ENCODE data around the gene COMTD1. TPM values are rescaled to one million over a fixed set of nuclear protein-coding genes. Genes with fewer than 3 reads are reported as not detected.
"Not testable (repeated sequence)": the region's sequence is repeated elsewhere in the genome, so short reads cannot be mapped to it uniquely, and the experiment has no call there.

Gene COMTD1
- total and polyA plus RNA-seq, 2 donors (not counting 3 experiments of a cell fraction or from before 2014, with no cell fraction given) = 18.4 to 18.6 TPM

DNA sequence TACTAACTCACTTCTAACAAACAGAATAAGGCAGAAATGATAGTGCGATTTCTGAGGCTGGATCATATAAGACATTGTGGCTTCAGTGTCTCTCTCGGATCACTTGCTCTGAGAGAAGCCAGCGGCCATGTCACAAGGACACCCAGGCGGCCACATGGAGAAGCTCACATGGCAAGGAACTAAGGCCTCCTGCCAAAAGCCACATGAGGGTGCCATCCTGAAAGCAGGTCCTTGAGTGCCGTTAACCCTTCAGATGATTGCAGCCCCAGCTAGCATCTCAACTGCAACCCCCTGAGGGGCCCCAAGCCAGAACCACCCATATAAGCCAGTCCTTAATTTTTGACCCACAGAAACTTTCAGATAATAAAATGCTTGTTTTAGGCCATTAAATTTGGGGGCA is 32.0 kb downstream of the COMTD1 start:
- ChIA-PET CTCF (interaction anchor here (1.2 to 2.5 kb wide), 3 partner anchors 22 to 32 kb away, joined by 3 to 9 read pairs (median 4); partner anchors contain the start of gene COMTD1), POLR2A (no interaction called here)
- H2AFZ ChIP-seq (ENCODE audit: low read depth, low read length) = no peak overlapping the region
- no peaks in the 10 kb centered on the region for H3K36me3 ChIP-seq (ENCODE audit: control insufficient read depth in 2 of 2, extremely low read depth in 1 of 2, insufficient read depth in 2 of 2, low read length in 2 of 2)
- no peaks in the 10 kb centered on the region for H4K20me1 ChIP-seq (replicated peaks; ENCODE audit: control insufficient read depth, extremely low read depth, insufficient read depth, low read length)
- dilution Hi-C loops (cut with MboI; ENCODE audit: extremely low pct_ligation_motif_present, low sequenced_read_pairs) (no loop called here), intact Hi-C loops (cut with micrococcal nuclease) (no loop called here)
- H3K27me3 ChIP-seq (ENCODE audit: control insufficient read depth in 2 of 2, insufficient read depth in 2 of 2, low read length in 2 of 2) = no peaks in the 10 kb centered on the region
- H3K9me1 ChIP-seq (replicated peaks; ENCODE audit: control insufficient read depth, extremely low read depth, insufficient read depth, low read length) = no peaks in the 10 kb centered on the region
- DNase-seq (ENCODE audit: low read depth, low spot score) = no peak
- no peak overlapping the region for H3K27ac ChIP-seq (ENCODE audit: insufficient read depth, low read depth, low read length)
- TF ChIP-seq GATA2 (IDR thresholded peaks at IDR 0.05; ENCODE audit: insufficient read depth, insufficient read length, low read depth, low read length) (no peak), JUN (IDR thresholded peaks at IDR 0.05; ENCODE audit: borderline replicate concordance, insufficient read depth, insufficient read length, low read depth) (no peak), MYC (IDR thresholded peaks at IDR 0.05; ENCODE audit: low read depth, low read length) (no peak), EZH2 (IDR thresholded peaks at IDR 0.05; ENCODE audit: borderline replicate concordance, low read depth, low read length, severe bottlenecking) (no peak), POLR2A (IDR thresholded peaks at IDR 0.05; ENCODE audit: low read depth, low read length) (no peak)
- TF ChIP-seq, protein P1, sequence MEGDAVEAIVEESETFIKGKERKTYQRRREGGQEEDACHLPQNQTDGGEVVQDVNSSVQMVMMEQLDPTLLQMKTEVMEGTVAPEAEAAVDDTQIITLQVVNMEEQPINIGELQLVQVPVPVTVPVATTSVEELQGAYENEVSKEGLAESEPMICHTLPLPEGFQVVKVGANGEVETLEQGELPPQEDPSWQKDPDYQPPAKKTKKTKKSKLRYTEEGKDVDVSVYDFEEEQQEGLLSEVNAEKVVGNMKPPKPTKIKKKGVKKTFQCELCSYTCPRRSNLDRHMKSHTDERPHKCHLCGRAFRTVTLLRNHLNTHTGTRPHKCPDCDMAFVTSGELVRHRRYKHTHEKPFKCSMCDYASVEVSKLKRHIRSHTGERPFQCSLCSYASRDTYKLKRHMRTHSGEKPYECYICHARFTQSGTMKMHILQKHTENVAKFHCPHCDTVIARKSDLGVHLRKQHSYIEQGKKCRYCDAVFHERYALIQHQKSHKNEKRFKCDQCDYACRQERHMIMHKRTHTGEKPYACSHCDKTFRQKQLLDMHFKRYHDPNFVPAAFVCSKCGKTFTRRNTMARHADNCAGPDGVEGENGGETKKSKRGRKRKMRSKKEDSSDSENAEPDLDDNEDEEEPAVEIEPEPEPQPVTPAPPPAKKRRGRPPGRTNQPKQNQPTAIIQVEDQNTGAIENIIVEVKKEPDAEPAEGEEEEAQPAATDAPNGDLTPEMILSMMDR (IDR thresholded peaks at IDR 0.05; ENCODE audit: extremely low read depth in 1 of 2, insufficient read depth in 1 of 2, low read depth in 1 of 2, low read length in 2 of 2) = no peak
- H3K79me2 ChIP-seq (ENCODE audit: control insufficient read depth, insufficient read depth, low read length) = no peaks in the 10 kb centered on the region
- no TSS peak for BruUV-seq (replicated peaks)
- H3K9ac ChIP-seq (replicated peaks; ENCODE audit: extremely low read depth, insufficient read depth, low read length) = no peak overlapping the region
- no peaks in the 10 kb centered on the region for H3K9me3 ChIP-seq (replicated peaks; ENCODE audit: control insufficient read depth, insufficient read depth, low read length)
- no peak overlapping the region for H3K4me2 ChIP-seq (ENCODE audit: insufficient read depth, low read length)
- no peak for FAIRE-seq
- H3K4me3 ChIP-seq (replicated peaks in 1 of 3; ENCODE audit: insufficient read depth in 1 of 3, low read depth in 1 of 3, low read length in 3 of 3) = no peak overlapping the region
- H3K4me1 ChIP-seq (ENCODE audit: control insufficient read depth, extremely low read depth, insufficient read depth, low read length) = no peaks in the 10 kb centered on the region

DNA sequence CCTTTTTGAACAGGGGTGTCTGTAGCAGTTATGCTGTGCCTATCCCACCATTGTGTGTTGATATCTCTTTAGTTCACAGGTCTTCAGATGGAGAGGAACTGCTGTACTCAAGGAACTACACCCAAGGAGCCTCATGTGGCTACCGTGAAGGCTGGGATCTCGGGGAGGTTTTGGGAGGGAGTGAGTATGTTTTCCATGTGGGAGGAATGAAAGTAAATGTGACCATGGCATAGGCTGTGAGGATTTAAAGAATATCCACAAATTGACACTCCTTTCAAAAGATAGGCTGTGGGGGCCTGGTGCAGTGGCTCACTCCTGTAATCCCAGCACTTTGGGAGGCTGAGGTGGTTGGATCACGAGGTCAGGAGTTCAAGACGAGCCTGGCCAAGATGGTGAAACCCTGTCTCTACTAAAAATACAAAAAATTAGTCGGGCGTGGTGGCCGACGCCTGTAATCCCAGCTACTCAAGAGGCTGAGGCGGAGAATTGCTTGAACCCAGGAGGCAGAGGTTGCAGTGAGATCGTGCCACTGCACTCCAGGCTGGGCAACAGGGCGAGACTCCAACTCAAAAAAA is 32.6 kb downstream of the COMTD1 start:
- H3K4me2 ChIP-seq (ENCODE audit: insufficient read depth, low read length); H3K79me2 ChIP-seq (ENCODE audit: control insufficient read depth, insufficient read depth, low read length); H2AFZ ChIP-seq (ENCODE audit: low read depth, low read length); intact Hi-C loops (cut with micrococcal nuclease); H3K36me3 ChIP-seq (ENCODE audit: control insufficient read depth in 2 of 2, extremely low read depth in 1 of 2, insufficient read depth in 2 of 2, low read length in 2 of 2); POLR2A ChIA-PET; H3K4me1 ChIP-seq (ENCODE audit: control insufficient read depth, extremely low read depth, insufficient read depth, low read length); H3K27me3 ChIP-seq (ENCODE audit: control insufficient read depth in 2 of 2, insufficient read depth in 2 of 2, low read length in 2 of 2); H3K27ac ChIP-seq (ENCODE audit: insufficient read depth, low read depth, low read length); BruUV-seq (replicated peaks); H3K9me3 ChIP-seq (replicated peaks; ENCODE audit: control insufficient read depth, insufficient read depth, low read length); H3K9me1 ChIP-seq (replicated peaks; ENCODE audit: control insufficient read depth, extremely low read depth, insufficient read depth, low read length); DNase-seq (ENCODE audit: low read depth, low spot score); H4K20me1 ChIP-seq (replicated peaks; ENCODE audit: control insufficient read depth, extremely low read depth, insufficient read depth, low read length); FAIRE-seq; dilution Hi-C loops (cut with MboI; ENCODE audit: extremely low pct_ligation_motif_present, low sequenced_read_pairs); H3K9ac ChIP-seq (replicated peaks; ENCODE audit: extremely low read depth, insufficient read depth, low read length); H3K4me3 ChIP-seq (replicated peaks in 1 of 3; ENCODE audit: insufficient read depth in 1 of 3, low read depth in 1 of 3, low read length in 3 of 3): not testable (repeated sequence)
- CTCF ChIA-PET = interaction anchor here (1.2 kb wide), 2 partner anchors 22 to 28 kb away, joined by 3 to 4 read pairs; no protein-coding TSS in a partner anchor
